ENCODE measurements around the gene IAH1.

GRCh38 chr2:9483107-9483506, 8.8 kb downstream of the IAH1 start:
- TF ChIP-seq ARNTL (CRISPR knock-in tag; IDR thresholded peaks at IDR 0.05; ENCODE audit: borderline replicate concordance, low read depth), result no peak
- TF ChIP-seq ZNF8 (CRISPR knock-in tag; IDR thresholded peaks at IDR 0.05), result no peak
- TF ChIP-seq ZNF565 (CRISPR knock-in tag; conservative IDR thresholded peaks at IDR 0.05; ENCODE audit: low read depth), result no peak
- no peak for TF ChIP-seq CSRNP3 (CRISPR knock-in tag; IDR thresholded peaks at IDR 0.05)
- TF ChIP-seq TOX (CRISPR knock-in tag; IDR thresholded peaks at IDR 0.05; ENCODE audit: borderline replicate concordance), result no peak
- no peak for TF ChIP-seq TSHZ2 (CRISPR knock-in tag; IDR thresholded peaks at IDR 0.05)
- no peak for TF ChIP-seq CSDC2 (CRISPR knock-in tag; IDR thresholded peaks at IDR 0.05)
- TF ChIP-seq ZFP30 (CRISPR knock-in tag; IDR thresholded peaks at IDR 0.05), result no peak
- no peak for TF ChIP-seq ZFP3 (CRISPR knock-in tag; IDR thresholded peaks at IDR 0.05)
- TF ChIP-seq ESRRG (CRISPR knock-in tag; IDR thresholded peaks at IDR 0.05), result no peak
- no peak for TF ChIP-seq BACH2 (CRISPR knock-in tag; IDR thresholded peaks at IDR 0.05; ENCODE audit: borderline replicate concordance)
- no peak for TF ChIP-seq TCF4 (CRISPR knock-in tag; IDR thresholded peaks at IDR 0.05; ENCODE audit: borderline replicate concordance)

Data from SK-N-SH treated with all-trans-retinoic acid at 6 μM for 48 hours (cell line).